Measurements from ENCODE around the gene IL17B.

Gene IL17B

GRCh38 chr5:149341876-149342275 lies 37.2 kb downstream of the IL17B start:
- H4K20me1 ChIP-seq (ENCODE audit: insufficient read depth, low read length): no peaks in the 10 kb centered on the region
- H2AFZ ChIP-seq (ENCODE audit: low read length): no peak overlapping the region
- no peaks in the 10 kb centered on the region for H3K9me2 ChIP-seq (ENCODE audit: low read depth, low read length)
- H3K79me2 ChIP-seq (ENCODE audit: insufficient read depth, low read length): peaks cover 11% of the 10 kb centered on the region
- H3K4me2 ChIP-seq (ENCODE audit: low read length): no peak overlapping the region
- H3K4me3 ChIP-seq (ENCODE audit: low read depth, low read length, poor library complexity, severe bottlenecking): no peak overlapping the region
- no peaks in the 10 kb centered on the region for H3K27me3 ChIP-seq (ENCODE audit: insufficient read depth, low read length)
- TF ChIP-seq, protein P1, sequence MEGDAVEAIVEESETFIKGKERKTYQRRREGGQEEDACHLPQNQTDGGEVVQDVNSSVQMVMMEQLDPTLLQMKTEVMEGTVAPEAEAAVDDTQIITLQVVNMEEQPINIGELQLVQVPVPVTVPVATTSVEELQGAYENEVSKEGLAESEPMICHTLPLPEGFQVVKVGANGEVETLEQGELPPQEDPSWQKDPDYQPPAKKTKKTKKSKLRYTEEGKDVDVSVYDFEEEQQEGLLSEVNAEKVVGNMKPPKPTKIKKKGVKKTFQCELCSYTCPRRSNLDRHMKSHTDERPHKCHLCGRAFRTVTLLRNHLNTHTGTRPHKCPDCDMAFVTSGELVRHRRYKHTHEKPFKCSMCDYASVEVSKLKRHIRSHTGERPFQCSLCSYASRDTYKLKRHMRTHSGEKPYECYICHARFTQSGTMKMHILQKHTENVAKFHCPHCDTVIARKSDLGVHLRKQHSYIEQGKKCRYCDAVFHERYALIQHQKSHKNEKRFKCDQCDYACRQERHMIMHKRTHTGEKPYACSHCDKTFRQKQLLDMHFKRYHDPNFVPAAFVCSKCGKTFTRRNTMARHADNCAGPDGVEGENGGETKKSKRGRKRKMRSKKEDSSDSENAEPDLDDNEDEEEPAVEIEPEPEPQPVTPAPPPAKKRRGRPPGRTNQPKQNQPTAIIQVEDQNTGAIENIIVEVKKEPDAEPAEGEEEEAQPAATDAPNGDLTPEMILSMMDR (IDR thresholded peaks at IDR 0.05; ENCODE audit: low read length): no peak
- no peak for TF ChIP-seq EZH2 (IDR thresholded peaks at IDR 0.05; ENCODE audit: borderline replicate concordance, low read length)
- no peak overlapping the region for H3K9ac ChIP-seq (ENCODE audit: low read length)
- peaks cover 18% of the 10 kb centered on the region for H3K4me1 ChIP-seq (ENCODE audit: insufficient read depth, low read length, severe bottlenecking)
- H3K36me3 ChIP-seq (ENCODE audit: insufficient read depth, low read length): no peaks in the 10 kb centered on the region
- H3K9me3 ChIP-seq (ENCODE audit: low read length): no peaks in the 10 kb centered on the region
- no peaks in the 10 kb centered on the region for H3F3A ChIP-seq (ENCODE audit: insufficient read depth, low read length)
- H3K27ac ChIP-seq (ENCODE audit: low read depth, low read length, poor library complexity, severe bottlenecking): no peak overlapping the region

DNA sequence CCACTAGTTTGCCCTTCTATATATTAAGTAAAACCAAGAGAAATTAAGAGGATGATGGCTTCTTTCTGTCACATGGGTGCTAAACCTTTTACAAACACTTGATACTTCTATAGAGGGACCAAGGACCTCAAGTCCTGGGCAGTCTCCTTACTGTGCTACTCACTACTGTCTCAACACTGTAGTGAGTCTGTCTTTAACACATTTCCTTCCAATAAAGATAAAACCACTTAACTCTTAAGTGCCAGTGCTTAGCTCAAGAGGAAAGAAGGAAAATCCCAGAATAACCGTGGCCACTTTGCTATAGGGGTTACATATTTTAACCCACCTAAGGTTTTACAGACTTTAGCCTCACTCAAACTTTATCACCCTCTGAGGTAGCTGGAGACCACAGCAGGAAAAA lies 38.2 kb downstream of the IL17B start:
- no peak overlapping the region for H3K27ac ChIP-seq (ENCODE audit: low read depth, low read length, poor library complexity, severe bottlenecking)
- H3K4me1 ChIP-seq (ENCODE audit: insufficient read depth, low read length, severe bottlenecking): peaks cover 11% of the 10 kb centered on the region
- TF ChIP-seq EZH2 (IDR thresholded peaks at IDR 0.05; ENCODE audit: borderline replicate concordance, low read length): no peak
- TF ChIP-seq, protein P1 (IDR thresholded peaks at IDR 0.05; ENCODE audit: low read length): no peak
- no peaks in the 10 kb centered on the region for H4K20me1 ChIP-seq (ENCODE audit: insufficient read depth, low read length)
- no peaks in the 10 kb centered on the region for H3K9me2 ChIP-seq (ENCODE audit: low read depth, low read length)
- no peaks in the 10 kb centered on the region for H3K9me3 ChIP-seq (ENCODE audit: low read length)
- H2AFZ ChIP-seq (ENCODE audit: low read length): no peak overlapping the region
- H3K4me3 ChIP-seq (ENCODE audit: low read depth, low read length, poor library complexity, severe bottlenecking): no peak overlapping the region
- H3K79me2 ChIP-seq (ENCODE audit: insufficient read depth, low read length): peaks cover 4% of the 10 kb centered on the region
- no peaks in the 10 kb centered on the region for H3K36me3 ChIP-seq (ENCODE audit: insufficient read depth, low read length)
- H3F3A ChIP-seq (ENCODE audit: insufficient read depth, low read length): no peaks in the 10 kb centered on the region
- no peak overlapping the region for H3K4me2 ChIP-seq (ENCODE audit: low read length)
- no peaks in the 10 kb centered on the region for H3K27me3 ChIP-seq (ENCODE audit: insufficient read depth, low read length)
- H3K9ac ChIP-seq (ENCODE audit: low read length): no peak overlapping the region

- Histone ChIP-seq H3K36me3 (ENCODE audit: insufficient read depth, low read length) (no peaks in the 10 kb centered on the region), H3K4me2 (ENCODE audit: low read length) (no peak overlapping the region), H3K27me3 (ENCODE audit: insufficient read depth, low read length) (no peaks in the 10 kb centered on the region), H4K20me1 (ENCODE audit: insufficient read depth, low read length) (no peaks in the 10 kb centered on the region), H3F3A (ENCODE audit: insufficient read depth, low read length) (no peaks in the 10 kb centered on the region), H3K9ac (ENCODE audit: low read length) (no peak overlapping the region), H3K9me3 (ENCODE audit: low read length) (no peaks in the 10 kb centered on the region), H3K27ac (ENCODE audit: low read depth, low read length, poor library complexity, severe bottlenecking) (no peak overlapping the region), H2AFZ (ENCODE audit: low read length) (no peak overlapping the region), H3K4me3 (ENCODE audit: low read depth, low read length, poor library complexity, severe bottlenecking) (no peak overlapping the region), H3K9me2 (ENCODE audit: low read depth, low read length) (no peaks in the 10 kb centered on the region), H3K79me2 (ENCODE audit: insufficient read depth, low read length) (no peaks in the 10 kb centered on the region), H3K4me1 (ENCODE audit: insufficient read depth, low read length, severe bottlenecking) (no peaks in the 10 kb centered on the region)
- TF ChIP-seq, protein P1 (IDR thresholded peaks at IDR 0.05; ENCODE audit: low read length): no peak
- no peak for TF ChIP-seq EZH2 (IDR thresholded peaks at IDR 0.05; ENCODE audit: borderline replicate concordance, low read length)
Measured at GRCh38 chr5:149338364-149338763, 40.7 kb downstream of the IL17B start.
